A673 (cell line): ENCODE results near the gene BCAS2.

Experiments used
- CTCF ChIP-seq: fragments of 300-800, 200-600 bp; sonication (generic); conservative IDR thresholded peaks from 2 replicates; pipeline ENCODE4 v1.5.1; 2017; ENCODE audit warnings: low read depth, mild to moderate bottlenecking, antibody characterized with exemption, low read length, moderate library complexity, mixed read lengths
- EZH2 ChIP-seq: fragments of 200-600 bp; sonication (generic); IDR thresholded peaks from 2 replicates; pipeline ENCODE4 v1.6.1; 2017; ENCODE audit warnings: borderline replicate concordance, low read depth, mild to moderate bottlenecking, mixed read lengths, antibody characterized with exemption, low read length; ENCODE audit not compliant: poor library complexity, severe bottlenecking

GRCh38 chr1:114550336-114550735 lies 31.1 kb downstream of the BCAS2 start:
- TF ChIP-seq CTCF (no peak), EZH2 (no peak)
